ENCODE data around the gene SCN5A. TPM values are rescaled to one million over a fixed set of nuclear protein-coding genes. Genes with fewer than 3 reads are reported as not detected.

Gene SCN5A
- total and polyA plus RNA-seq, 2 of the 4 experiments (the other 2 are of a cell fraction), result 1.9 to 2.0 TPM

GRCh38 chr3:38577371-38578080 is 72.0 kb downstream of the SCN5A start:
- H3K14ac ChIP-seq (replicated peaks; ENCODE audit: low read depth, low read length), result no peak overlapping the region
- H3K4ac ChIP-seq (ENCODE audit: low read depth, low read length), result no peak overlapping the region
- no peak overlapping the region for H2AK9ac ChIP-seq (replicated peaks; ENCODE audit: low read depth, low read length, poor library complexity)
- no peak overlapping the region for H3K23ac ChIP-seq (ENCODE audit: low read depth, low read length)
- H3K27me3 ChIP-seq (ENCODE audit: control insufficient read depth, insufficient read depth, low read length), result no peaks in the 10 kb centered on the region
- dilution Hi-C loops (cut with HindIII; ENCODE audit: low sequenced_read_pairs, unreplicated experiment) (no loop called here), in situ Hi-C loops (cut with MboI; ENCODE audit: low sequenced_read_pairs) (no loop called here), intact Hi-C loops (cut with micrococcal nuclease) (no loop called here)
- no peak overlapping the region for H3K27ac ChIP-seq (ENCODE audit: insufficient read depth, low read length)
- H3K4me2 ChIP-seq (ENCODE audit: low read depth, low read length), result no peak overlapping the region
- ChIA-PET POLR2A (ENCODE audit: unreplicated experiment) (no interaction called here), CTCF (no interaction called here)
- no peak overlapping the region for H2BK20ac ChIP-seq (ENCODE audit: low read depth, low read length)
- H3K18ac ChIP-seq (ENCODE audit: low read depth, low read length), result no peak overlapping the region
- no peaks in the 10 kb centered on the region for H3K36me3 ChIP-seq (ENCODE audit: control insufficient read depth, insufficient read depth, low read length)
- WGBS, 2 experiments (ENCODE audit: extremely low coverage in 2 of 2, insufficient read length in 1 of 2), result 58% methylated on average over 4 of the region's 8 CpGs; no CpG with 5 or more reads in 1 of the 2 experiments
- BruUV-seq (replicated peaks), result no TSS peak
- no peaks in the 10 kb centered on the region for H3K4me1 ChIP-seq (ENCODE audit: control insufficient read depth, insufficient read depth, low read length)
- H2BK120ac ChIP-seq (ENCODE audit: low read depth, low read length), result no peak overlapping the region
- H3K4me3 ChIP-seq (ENCODE audit: insufficient read depth, low read depth, low read length), result no peak overlapping the region
- no peaks in the 10 kb centered on the region for H4K20me1 ChIP-seq (ENCODE audit: insufficient read depth, low read length)
- no peak overlapping the region for H3K56ac ChIP-seq (ENCODE audit: extremely low read depth, insufficient read depth, low read length)
- H3K79me1 ChIP-seq (ENCODE audit: low read depth in 1 of 2, low read length in 2 of 2), result no peaks in the 10 kb centered on the region
- 0 out of 2 replicates have a peak, but pooled peaks cover 8% of the 10 kb centered on the region for H3K9me1 ChIP-seq (ENCODE audit: insufficient read depth, low read length)
- no peak overlapping the region for H2BK15ac ChIP-seq (ENCODE audit: low read depth, low read length)
- DNase-seq, result no peak
- H4K8ac ChIP-seq (ENCODE audit: low read depth in 2 of 2, low read length in 2 of 2), result no peak overlapping the region
- no peak overlapping the region for H2BK5ac ChIP-seq (ENCODE audit: low read depth, low read length, poor library complexity, severe bottlenecking)
- TF ChIP-seq MXI1 (IDR thresholded peaks at IDR 0.05; ENCODE audit: borderline replicate concordance, low read depth, low read length), result no peak
- no peak for TF ChIP-seq USF2 (IDR thresholded peaks at IDR 0.05; ENCODE audit: low read depth, low read length)
- no peak for TF ChIP-seq MAZ (IDR thresholded peaks at IDR 0.05; ENCODE audit: borderline replicate concordance, low read depth, low read length)
- no peak for TF ChIP-seq RAD21 (IDR thresholded peaks at IDR 0.05; ENCODE audit: low read length)
- TF ChIP-seq, protein P1, sequence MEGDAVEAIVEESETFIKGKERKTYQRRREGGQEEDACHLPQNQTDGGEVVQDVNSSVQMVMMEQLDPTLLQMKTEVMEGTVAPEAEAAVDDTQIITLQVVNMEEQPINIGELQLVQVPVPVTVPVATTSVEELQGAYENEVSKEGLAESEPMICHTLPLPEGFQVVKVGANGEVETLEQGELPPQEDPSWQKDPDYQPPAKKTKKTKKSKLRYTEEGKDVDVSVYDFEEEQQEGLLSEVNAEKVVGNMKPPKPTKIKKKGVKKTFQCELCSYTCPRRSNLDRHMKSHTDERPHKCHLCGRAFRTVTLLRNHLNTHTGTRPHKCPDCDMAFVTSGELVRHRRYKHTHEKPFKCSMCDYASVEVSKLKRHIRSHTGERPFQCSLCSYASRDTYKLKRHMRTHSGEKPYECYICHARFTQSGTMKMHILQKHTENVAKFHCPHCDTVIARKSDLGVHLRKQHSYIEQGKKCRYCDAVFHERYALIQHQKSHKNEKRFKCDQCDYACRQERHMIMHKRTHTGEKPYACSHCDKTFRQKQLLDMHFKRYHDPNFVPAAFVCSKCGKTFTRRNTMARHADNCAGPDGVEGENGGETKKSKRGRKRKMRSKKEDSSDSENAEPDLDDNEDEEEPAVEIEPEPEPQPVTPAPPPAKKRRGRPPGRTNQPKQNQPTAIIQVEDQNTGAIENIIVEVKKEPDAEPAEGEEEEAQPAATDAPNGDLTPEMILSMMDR (conservative IDR thresholded peaks at IDR 0.05; ENCODE audit: low read depth, low read length), result no peak
- TF ChIP-seq SMC3 (IDR thresholded peaks at IDR 0.05; ENCODE audit: low read depth, low read length), result no peak
- TF ChIP-seq, protein P2, sequence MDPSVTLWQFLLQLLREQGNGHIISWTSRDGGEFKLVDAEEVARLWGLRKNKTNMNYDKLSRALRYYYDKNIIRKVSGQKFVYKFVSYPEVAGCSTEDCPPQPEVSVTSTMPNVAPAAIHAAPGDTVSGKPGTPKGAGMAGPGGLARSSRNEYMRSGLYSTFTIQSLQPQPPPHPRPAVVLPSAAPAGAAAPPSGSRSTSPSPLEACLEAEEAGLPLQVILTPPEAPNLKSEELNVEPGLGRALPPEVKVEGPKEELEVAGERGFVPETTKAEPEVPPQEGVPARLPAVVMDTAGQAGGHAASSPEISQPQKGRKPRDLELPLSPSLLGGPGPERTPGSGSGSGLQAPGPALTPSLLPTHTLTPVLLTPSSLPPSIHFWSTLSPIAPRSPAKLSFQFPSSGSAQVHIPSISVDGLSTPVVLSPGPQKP (IDR thresholded peaks at IDR 0.05; ENCODE audit: borderline replicate concordance, low read depth, low read length), result no peak
- no peak for TF ChIP-seq FOS (IDR thresholded peaks at IDR 0.05; ENCODE audit: low read depth, low read length)
- no peak for TF ChIP-seq POLR2A (IDR thresholded peaks at IDR 0.05; ENCODE audit: low read depth, low read length)
- TF ChIP-seq RFX5 (IDR thresholded peaks at IDR 0.05; ENCODE audit: low read depth, low read length), result no peak
- no peak for TF ChIP-seq MAFK (IDR thresholded peaks at IDR 0.05; ENCODE audit: low read depth, low read length)
- H2AFZ ChIP-seq (replicated peaks; ENCODE audit: low read length, poor library complexity), result no peak overlapping the region
- H4K91ac ChIP-seq (ENCODE audit: insufficient read depth, low read depth, low read length), result no peak overlapping the region
- H2AK5ac ChIP-seq (ENCODE audit: low read depth, low read length), result no peak overlapping the region
- no peak for ATAC-seq (ENCODE audit: low read depth)
- H3K9me3 ChIP-seq (ENCODE audit: control insufficient read depth, insufficient read depth, low read length), result no peaks in the 10 kb centered on the region
- no peak overlapping the region for H4K5ac ChIP-seq (ENCODE audit: low read depth, low read length)
- no peak overlapping the region for H3K9ac ChIP-seq (ENCODE audit: low read depth, low read length)

All from IMR-90 (cell line).